Astrocyte (in vitro differentiated cells and primary cell): Measurements from ENCODE around the gene KBTBD13. TPM values are rescaled to one million over a fixed set of nuclear protein-coding genes. Genes with fewer than 3 reads are reported as not detected.

Experiments
- DNase-seq: peaks from one replicate; pipeline ENCODE4 v3.0.0-alpha.2; 2010; ENCODE audit warnings: low read depth
- FAIRE-seq: peaks from 2 replicates; lab custom pipeline; 2011; peaks lifted over from hg19 to GRCh38; lab: Jason Lieb, UNC
- H2AFZ ChIP-seq: 2 replicates; pipeline ENCODE4 v1.6.0; 2012; ENCODE audit warnings: low read depth, low read length, inconsistent platforms
- H3K27ac ChIP-seq: 2 replicates; pipeline ENCODE4 v1.5.1; 2011; ENCODE audit warnings: low read depth, low read length, inconsistent platforms
- H3K27me3 ChIP-seq: 2 replicates; pipeline ENCODE4 v1.6.0; 2011; ENCODE audit warnings: low read length, inconsistent platforms; ENCODE audit not compliant: insufficient read depth
- H3K36me3 ChIP-seq: 2 replicates; pipeline ENCODE4 v1.5.1; 2011; ENCODE audit warnings: low read length, inconsistent platforms; ENCODE audit not compliant: insufficient read depth
- H3K4me1 ChIP-seq: 2 replicates; pipeline ENCODE4 v1.5.1; 2011; ENCODE audit warnings: low read length, inconsistent platforms; ENCODE audit not compliant: insufficient read depth
- H3K4me2 ChIP-seq: 2 replicates; pipeline ENCODE4 v1.6.0; 2012; ENCODE audit warnings: low read length, inconsistent platforms
- H3K4me3 ChIP-seq: 2 replicates; pipeline ENCODE4 v1.5.1; 2011; ENCODE audit warnings: low read depth, mild to moderate bottlenecking, low read length, inconsistent platforms; ENCODE audit not compliant: insufficient read depth
- H3K79me2 ChIP-seq: 2 replicates; pipeline ENCODE4 v1.6.0; 2012; ENCODE audit warnings: mild to moderate bottlenecking, low read length, inconsistent platforms; ENCODE audit not compliant: insufficient read depth
- H3K9ac ChIP-seq: 2 replicates; pipeline ENCODE4 v1.6.0; 2012; ENCODE audit warnings: mild to moderate bottlenecking, low read length, inconsistent platforms
- H3K9me3 ChIP-seq: 2 replicates; pipeline ENCODE4 v1.5.1; 2012; ENCODE audit warnings: low read depth, mild to moderate bottlenecking, low read length, inconsistent platforms; ENCODE audit not compliant: insufficient read depth
- H4K20me1 ChIP-seq: 2 replicates; pipeline ENCODE4 v1.6.0; 2012; ENCODE audit warnings: low read length, inconsistent platforms; ENCODE audit not compliant: insufficient read depth
- H3K27ac Mint-ChIP-seq: one replicate; pipeline ENCODE4 v1.8.0; 2021; ENCODE audit warnings: mild to moderate bottlenecking, mixed read lengths; ENCODE audit not compliant: unreplicated experiment
- H3K27me3 Mint-ChIP-seq: one replicate; pipeline ENCODE4 v1.8.0; 2021; ENCODE audit warnings: low read depth, mixed read lengths; ENCODE audit not compliant: unreplicated experiment
- H3K36me3 Mint-ChIP-seq: one replicate; pipeline ENCODE4 v1.8.0; 2021; ENCODE audit warnings: low read depth, mixed read lengths; ENCODE audit not compliant: unreplicated experiment
- H3K4me1 Mint-ChIP-seq: one replicate; pipeline ENCODE4 v1.8.0; 2021; ENCODE audit warnings: low read depth, mixed read lengths; ENCODE audit not compliant: unreplicated experiment
- H3K4me3 Mint-ChIP-seq: one replicate; pipeline ENCODE4 v1.8.0; 2021; ENCODE audit warnings: mild to moderate bottlenecking, moderate library complexity, mixed read lengths; ENCODE audit not compliant: unreplicated experiment
- H3K9me3 Mint-ChIP-seq: one replicate; pipeline ENCODE4 v1.8.0; 2021; ENCODE audit warnings: mild to moderate bottlenecking, mixed read lengths; ENCODE audit not compliant: unreplicated experiment
- EZH2 ChIP-seq: IDR thresholded peaks from 2 replicates; pipeline ENCODE4 v1.6.1; 2012; ENCODE audit warnings: mild to moderate bottlenecking, low read length, inconsistent platforms; ENCODE audit not compliant: insufficient read depth
- total RNA-seq: library from RNA; stranded (reverse); gene quantifications from 2 replicates; pipeline ENCODE4 v1.2.1, GENCODE V29; 2021
- TF ChIP-seq, protein P1 (sequence below): IDR thresholded peaks from 2 replicates; pipeline ENCODE4 v1.5.1; 2011; ENCODE audit warnings: low read depth, mild to moderate bottlenecking, inconsistent platforms, low read length, moderate library complexity; ENCODE audit not compliant: insufficient read depth

The KBTBD13 gene
- total RNA-seq, 1 donor from 2014 or later: not detected

DNA sequence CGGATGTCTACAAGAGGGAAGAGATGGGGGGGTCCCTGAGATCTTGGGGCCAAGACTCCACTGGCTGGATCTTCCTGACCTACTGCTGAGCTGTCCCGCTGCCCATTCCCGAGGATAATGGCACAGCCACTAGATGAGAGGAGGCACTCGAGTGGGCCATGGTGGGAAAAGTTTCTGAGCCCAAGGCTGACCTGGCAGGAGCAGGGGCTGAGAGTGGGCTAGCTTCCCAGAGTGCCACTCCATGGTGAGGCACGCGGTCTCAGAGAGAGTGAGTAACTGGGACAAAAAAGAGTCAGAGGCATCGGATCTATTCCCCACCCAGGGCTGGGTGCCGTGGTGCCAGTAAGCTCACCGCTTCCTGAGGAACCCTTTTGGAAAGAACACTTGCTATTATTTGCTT, 20.4 kb upstream of the KBTBD13 start:
- H3K9ac ChIP-seq: no peak overlapping the region
- peaks cover 2% of the 10 kb centered on the region for H3K36me3 Mint-ChIP-seq

DNA sequence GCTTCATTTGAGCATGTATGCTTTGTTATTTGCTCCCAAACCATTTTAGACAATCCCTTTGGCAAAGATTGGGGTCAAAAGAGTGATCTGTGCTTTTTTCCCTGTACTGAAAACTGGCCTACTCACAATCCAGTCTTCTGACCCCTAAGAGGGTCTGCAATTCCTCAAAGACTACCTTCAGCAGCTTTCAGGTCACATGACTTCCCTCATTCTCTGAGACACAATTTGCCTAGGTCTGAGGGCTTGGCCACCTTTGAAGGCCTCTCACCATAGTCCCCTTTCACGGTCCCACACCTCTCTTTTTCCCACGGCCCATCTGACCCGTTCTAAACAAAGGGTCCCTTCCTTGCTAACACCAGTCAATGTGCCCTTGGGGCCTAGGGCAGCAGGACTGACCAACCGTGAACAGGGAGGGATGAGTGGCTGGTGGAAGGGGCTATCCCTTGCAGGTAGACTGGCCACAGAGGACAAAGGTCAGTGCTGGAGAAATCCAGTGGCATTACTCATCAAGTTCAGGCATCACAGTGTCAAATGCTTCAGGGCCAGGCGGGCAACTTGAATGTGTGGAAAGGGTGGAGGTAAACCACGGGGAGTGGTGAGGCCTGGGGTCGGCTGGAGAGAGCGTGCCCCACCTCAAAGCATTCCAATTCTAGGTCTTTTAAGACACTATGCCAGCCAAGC, 19.5 kb upstream of the KBTBD13 start:
- Histone ChIP-seq H3K9ac (no peak overlapping the region), H2AFZ (no peak overlapping the region), H3K9me3 (peaks cover 2% of the 10 kb centered on the region), H3K27me3 (peaks cover 29% of the 10 kb centered on the region), H3K79me2 (no peaks in the 10 kb centered on the region), H3K27ac (no peak overlapping the region), H3K36me3 (no peaks in the 10 kb centered on the region), H4K20me1 (no peaks in the 10 kb centered on the region), H3K4me2 (no peak overlapping the region), H3K4me3 (no peak overlapping the region), H3K4me1 (peaks cover 14% of the 10 kb centered on the region)
- H3K27me3 Mint-ChIP-seq: peaks cover 13% of the 10 kb centered on the region
- DNase-seq (peak; percentile 51), FAIRE-seq (no peak)
- H3K4me3 Mint-ChIP-seq: no peak overlapping the region
- peaks cover 2% of the 10 kb centered on the region for H3K36me3 Mint-ChIP-seq
- no peak overlapping the region for H3K27ac Mint-ChIP-seq
- H3K4me1 Mint-ChIP-seq: peaks cover 21% of the 10 kb centered on the region
- H3K9me3 Mint-ChIP-seq: peaks cover 5% of the 10 kb centered on the region
- TF ChIP-seq, protein P1, sequence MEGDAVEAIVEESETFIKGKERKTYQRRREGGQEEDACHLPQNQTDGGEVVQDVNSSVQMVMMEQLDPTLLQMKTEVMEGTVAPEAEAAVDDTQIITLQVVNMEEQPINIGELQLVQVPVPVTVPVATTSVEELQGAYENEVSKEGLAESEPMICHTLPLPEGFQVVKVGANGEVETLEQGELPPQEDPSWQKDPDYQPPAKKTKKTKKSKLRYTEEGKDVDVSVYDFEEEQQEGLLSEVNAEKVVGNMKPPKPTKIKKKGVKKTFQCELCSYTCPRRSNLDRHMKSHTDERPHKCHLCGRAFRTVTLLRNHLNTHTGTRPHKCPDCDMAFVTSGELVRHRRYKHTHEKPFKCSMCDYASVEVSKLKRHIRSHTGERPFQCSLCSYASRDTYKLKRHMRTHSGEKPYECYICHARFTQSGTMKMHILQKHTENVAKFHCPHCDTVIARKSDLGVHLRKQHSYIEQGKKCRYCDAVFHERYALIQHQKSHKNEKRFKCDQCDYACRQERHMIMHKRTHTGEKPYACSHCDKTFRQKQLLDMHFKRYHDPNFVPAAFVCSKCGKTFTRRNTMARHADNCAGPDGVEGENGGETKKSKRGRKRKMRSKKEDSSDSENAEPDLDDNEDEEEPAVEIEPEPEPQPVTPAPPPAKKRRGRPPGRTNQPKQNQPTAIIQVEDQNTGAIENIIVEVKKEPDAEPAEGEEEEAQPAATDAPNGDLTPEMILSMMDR: no peak
- no peak for TF ChIP-seq EZH2

More for the DNA sequence above, 20.4 kb upstream of the KBTBD13 start:
- H3K79me2 ChIP-seq: no peaks in the 10 kb centered on the region
- DNase-seq: no peak
- peaks cover 14% of the 10 kb centered on the region for H3K4me1 ChIP-seq
- no peaks in the 10 kb centered on the region for H4K20me1 ChIP-seq
- peaks cover 2% of the 10 kb centered on the region for H3K9me3 ChIP-seq
- no peak overlapping the region for H3K4me2 ChIP-seq
- H3K4me3 Mint-ChIP-seq: no peak overlapping the region
- H2AFZ ChIP-seq: no peak overlapping the region
- no peak for FAIRE-seq
- no peaks in the 10 kb centered on the region for H3K36me3 ChIP-seq
- peaks cover 21% of the 10 kb centered on the region for H3K4me1 Mint-ChIP-seq
- H3K27ac ChIP-seq: no peak overlapping the region
- peaks cover 22% of the 10 kb centered on the region for H3K27me3 Mint-ChIP-seq
- TF ChIP-seq, protein P1: no peak
- no peak for TF ChIP-seq EZH2
- peaks cover 5% of the 10 kb centered on the region for H3K9me3 Mint-ChIP-seq
- peaks cover 26% of the 10 kb centered on the region for H3K27me3 ChIP-seq
- peak overlapping the region; percentile 48 for H3K27ac Mint-ChIP-seq
- no peak overlapping the region for H3K4me3 ChIP-seq

DNA sequence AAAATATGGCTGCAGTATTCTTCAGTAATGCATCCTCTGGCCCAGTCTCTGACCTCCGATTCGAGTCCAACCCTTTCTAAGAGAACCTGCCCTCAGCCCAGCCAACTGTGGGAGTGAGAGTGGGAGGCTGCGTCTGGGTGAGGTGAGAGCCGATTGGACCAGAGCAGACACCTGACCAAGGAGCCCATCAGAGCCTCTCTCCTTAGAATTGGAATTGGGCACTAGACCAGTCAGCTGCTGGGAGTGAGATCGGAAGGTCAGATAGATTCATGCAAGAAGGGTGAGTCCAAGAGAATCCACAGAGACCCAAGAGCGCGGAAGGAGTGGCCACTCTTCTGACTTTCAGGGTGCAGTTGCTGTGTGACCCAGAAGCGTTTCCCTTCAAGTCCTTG, 19.0 kb upstream of the KBTBD13 start:
- H3K4me1 ChIP-seq: peaks cover 14% of the 10 kb centered on the region
- H3K4me1 Mint-ChIP-seq: peaks cover 25% of the 10 kb centered on the region
- no peaks in the 10 kb centered on the region for H3K36me3 ChIP-seq
- H3K9me3 Mint-ChIP-seq: peaks cover 5% of the 10 kb centered on the region
- H3K36me3 Mint-ChIP-seq: peaks cover 2% of the 10 kb centered on the region
- no peak overlapping the region for H2AFZ ChIP-seq
- H3K27me3 Mint-ChIP-seq: peaks cover 15% of the 10 kb centered on the region
- no peak overlapping the region for H3K4me2 ChIP-seq
- no peak overlapping the region for H3K27ac ChIP-seq
- TF ChIP-seq, protein P1: no peak
- TF ChIP-seq EZH2: no peak
- DNase-seq (no peak), FAIRE-seq (no peak)
- no peak overlapping the region for H3K27ac Mint-ChIP-seq
- H3K9ac ChIP-seq: no peak overlapping the region
- no peaks in the 10 kb centered on the region for H3K79me2 ChIP-seq
- H3K4me3 Mint-ChIP-seq: no peak overlapping the region
- H3K9me3 ChIP-seq: peaks cover 2% of the 10 kb centered on the region
- H3K4me3 ChIP-seq: no peak overlapping the region
- H4K20me1 ChIP-seq: no peaks in the 10 kb centered on the region
- H3K27me3 ChIP-seq: peaks cover 32% of the 10 kb centered on the region
